Lung (tissue), 12 donors: ENCODE data around the gene FRAS1. TPM values are rescaled to one million over a fixed set of nuclear protein-coding genes. Genes with fewer than 3 reads are reported as not detected.

Source experiments
- ATAC-seq: fragments of 200-7000 bp; cut with Tn5 transposase; one replicate; pipeline ENCODE4 v1.9.1; 2020; ENCODE audit warnings: moderate number of reproducible peaks; ENCODE audit not compliant: insufficient read depth, low FRiP score
- DNase-seq, 3 donors: peaks; one replicate each; pipeline ENCODE4 v3.0.0-alpha.2; 2013 to 2017
- H3K27ac ChIP-seq, 2 donors: one replicate each; pipeline ENCODE4 v1.5.1; 2013; ENCODE audit warnings: mild to moderate bottlenecking in 2 of 2, moderate library complexity in 2 of 2, control low read depth in 1 of 2, inconsistent platforms in 1 of 2, low read depth in 1 of 2, low read length in 1 of 2
- H3K27me3 ChIP-seq, 3 donors: one replicate each; pipeline ENCODE4 v1.5.1; 2013; ENCODE audit warnings: low read length in 2 of 3; ENCODE audit not compliant: control insufficient read depth in 3 of 3, insufficient read depth in 3 of 3
- H3K36me3 ChIP-seq, 4 donors: one replicate each; pipeline ENCODE4 v1.5.1; 2013; ENCODE audit warnings: low read length in 4 of 4, mild to moderate bottlenecking in 1 of 4, moderate library complexity in 1 of 4; ENCODE audit not compliant: control insufficient read depth in 4 of 4, insufficient read depth in 4 of 4
- H3K4me1 ChIP-seq, 5 donors: one replicate each; pipeline ENCODE4 v1.5.1; 2013; ENCODE audit warnings: low read length in 5 of 5, mild to moderate bottlenecking in 2 of 5, moderate library complexity in 1 of 5; ENCODE audit not compliant: control insufficient read depth in 5 of 5, insufficient read depth in 5 of 5
- H3K4me3 ChIP-seq: one replicate; pipeline ENCODE4 v1.5.1; 2013; ENCODE audit warnings: mild to moderate bottlenecking, control low read depth, moderate library complexity
- H3K9ac ChIP-seq, 2 donors: one replicate each; pipeline ENCODE4 v1.5.1; 2013; ENCODE audit warnings: low read length in 2 of 2, control low read depth in 1 of 2; ENCODE audit not compliant: insufficient read depth in 1 of 2
- H3K9me3 ChIP-seq, 4 donors: one replicate each; pipeline ENCODE4 v1.5.1; 2013; ENCODE audit warnings: low read length in 3 of 4, mild to moderate bottlenecking in 1 of 4, moderate library complexity in 1 of 4; ENCODE audit not compliant: control insufficient read depth in 4 of 4, insufficient read depth in 3 of 4
- CTCF ChIP-seq: IDR thresholded peaks from 2 replicates; pipeline ENCODE4 v1.5.1; 2012; ENCODE audit warnings: mild to moderate bottlenecking; ENCODE audit errors: control extremely low read depth, extremely low read depth
- WGBS, 2 donors: extraction: QIAGEN DNeasy Blood & Tissue Kit; methylation state at CpG; one replicate each; pipeline ENCODE4 v1.1.7; 2013; 5-methylcytosine and 5-hydroxymethylcytosine counted together
- polyA plus RNA-seq, 2 donors: library from polyadenylated mRNA; stranded (reverse); fragments of 200-250 nt; gene quantifications; one replicate each; pipeline ENCODE4 v1.2.1, GENCODE V29; 2013
- total RNA-seq, 2 donors: library from RNA; depleted of rRNA in 1 of 2; stranded (reverse); fragments of >200 nt in 1 of 2; gene quantifications; one replicate each; pipeline ENCODE4 v1.2.1, GENCODE V29; 2014 to 2021
- donor health status: control.
- donor health status: control.
- donor health status: Bipolar disorder and iron deficiency.
- donor health status: healthy.
- donor health status: DM: yes; HTN: yes; CAD: no.

FRAS1 gene
- total and polyA plus RNA-seq, 4 donors: 0.45 to 53.8 (median 6.9) TPM

GRCh38 chr4:78477276-78477675 lies 420.2 kb downstream of the FRAS1 start:
- no peak for TF ChIP-seq CTCF
- WGBS, 2 donors: 1 to 53% methylated on average over 1 of the region's 1 CpG
- DNase-seq (no peak), ATAC-seq (no peak)
- Histone ChIP-seq H3K36me3 (peaks cover 0 to 7% (median 3%) of the 10 kb centered on the region in 4 donors), H3K27me3 (no peaks in the 10 kb centered on the region), H3K9ac (no peak overlapping the region), H3K4me1 (no peaks in the 10 kb centered on the region), H3K27ac (no peak overlapping the region), H3K9me3 (peaks cover 0 to 1% (median 0%) of the 10 kb centered on the region in 4 donors), H3K4me3 (no peak overlapping the region)

GRCh38 chr4:78478523-78478922 lies 421.4 kb downstream of the FRAS1 start:
- no peaks in the 10 kb centered on the region for H3K4me1 ChIP-seq
- H3K27ac ChIP-seq: no peak overlapping the region
- ATAC-seq (no peak), DNase-seq (no peak)
- no peak for TF ChIP-seq CTCF
- H3K36me3 ChIP-seq: peaks cover 0 to 5% (median 4%) of the 10 kb centered on the region in 4 donors
- H3K27me3 ChIP-seq: no peaks in the 10 kb centered on the region
- H3K4me3 ChIP-seq: no peak overlapping the region
- no peak overlapping the region for H3K9ac ChIP-seq
- H3K9me3 ChIP-seq: peaks cover 0 to 1% (median 0%) of the 10 kb centered on the region in 4 donors

- H3K27me3 ChIP-seq: no peaks in the 10 kb centered on the region
- ATAC-seq (no peak), DNase-seq (no peak)
- peaks cover 0 to 1% (median 0%) of the 10 kb centered on the region in 4 donors for H3K9me3 ChIP-seq
- H3K4me3 ChIP-seq: no peak overlapping the region
- H3K4me1 ChIP-seq: no peaks in the 10 kb centered on the region
- peaks cover 0 to 5% (median 4%) of the 10 kb centered on the region in 4 donors for H3K36me3 ChIP-seq
- 95 to 96% methylated on average over 1 of the region's 1 CpG for WGBS, 2 donors
- H3K9ac ChIP-seq: no peak overlapping the region
- TF ChIP-seq CTCF: no peak
- no peak overlapping the region for H3K27ac ChIP-seq
Observed at GRCh38 chr4:78480286-78480685, 423.2 kb downstream of the FRAS1 start.

GRCh38 chr4:78481180-78481579 lies 424.1 kb downstream of the FRAS1 start:
- ATAC-seq: no peak
- no peak for TF ChIP-seq CTCF
- Histone ChIP-seq H3K9ac (no peak overlapping the region), H3K9me3 (peaks cover 0 to 1% (median 0%) of the 10 kb centered on the region in 4 donors), H3K27me3 (no peaks in the 10 kb centered on the region), H3K4me3 (no peak overlapping the region), H3K27ac (no peak overlapping the region), H3K4me1 (no peaks in the 10 kb centered on the region), H3K36me3 (peaks cover 0 to 5% (median 4%) of the 10 kb centered on the region in 4 donors)
- WGBS, 2 donors: 95 to 100% methylated on average over 1 of the region's 1 CpG
- DNase-seq: no peak
